Measurements from ENCODE around the gene SLC24A3.

The SLC24A3 gene

GRCh38 chr20:19547547-19547946, 335.1 kb downstream of the SLC24A3 start:
- no peak overlapping the region for H3K4me3 ChIP-seq (ENCODE audit: low read depth, low read length)
- no peak for DNase-seq (ENCODE audit: low read depth)
- in situ Hi-C loops (cut with HindIII; ENCODE audit: low sequenced_read_pairs): no loop called here
- TF ChIP-seq, protein P1, sequence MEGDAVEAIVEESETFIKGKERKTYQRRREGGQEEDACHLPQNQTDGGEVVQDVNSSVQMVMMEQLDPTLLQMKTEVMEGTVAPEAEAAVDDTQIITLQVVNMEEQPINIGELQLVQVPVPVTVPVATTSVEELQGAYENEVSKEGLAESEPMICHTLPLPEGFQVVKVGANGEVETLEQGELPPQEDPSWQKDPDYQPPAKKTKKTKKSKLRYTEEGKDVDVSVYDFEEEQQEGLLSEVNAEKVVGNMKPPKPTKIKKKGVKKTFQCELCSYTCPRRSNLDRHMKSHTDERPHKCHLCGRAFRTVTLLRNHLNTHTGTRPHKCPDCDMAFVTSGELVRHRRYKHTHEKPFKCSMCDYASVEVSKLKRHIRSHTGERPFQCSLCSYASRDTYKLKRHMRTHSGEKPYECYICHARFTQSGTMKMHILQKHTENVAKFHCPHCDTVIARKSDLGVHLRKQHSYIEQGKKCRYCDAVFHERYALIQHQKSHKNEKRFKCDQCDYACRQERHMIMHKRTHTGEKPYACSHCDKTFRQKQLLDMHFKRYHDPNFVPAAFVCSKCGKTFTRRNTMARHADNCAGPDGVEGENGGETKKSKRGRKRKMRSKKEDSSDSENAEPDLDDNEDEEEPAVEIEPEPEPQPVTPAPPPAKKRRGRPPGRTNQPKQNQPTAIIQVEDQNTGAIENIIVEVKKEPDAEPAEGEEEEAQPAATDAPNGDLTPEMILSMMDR (IDR thresholded peaks at IDR 0.05; ENCODE audit: low read depth, low read length, missing control alignments): no peak

DNA sequence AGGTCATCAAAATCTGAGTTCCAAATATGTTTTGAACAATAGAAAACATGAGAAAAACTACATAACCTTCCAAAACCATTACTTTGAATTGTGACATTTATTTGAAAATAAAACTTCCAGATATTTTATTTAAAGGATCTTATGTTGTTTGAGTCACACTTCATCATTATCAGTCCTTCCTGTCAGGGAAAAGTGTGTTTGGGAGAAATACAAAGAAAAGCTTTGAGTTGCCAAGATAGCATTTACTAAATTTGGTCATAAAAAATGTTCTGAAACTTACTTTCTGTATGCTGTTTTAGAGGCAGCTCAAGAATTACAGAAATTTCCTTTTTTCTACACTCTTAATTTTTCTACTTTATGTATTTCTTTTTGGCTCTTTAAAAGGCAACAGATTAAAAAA, 337.5 kb downstream of the SLC24A3 start:
- TF ChIP-seq, protein P1 (IDR thresholded peaks at IDR 0.05; ENCODE audit: low read depth, low read length, missing control alignments): no peak
- no peak for DNase-seq (ENCODE audit: low read depth)
- in situ Hi-C loops (cut with HindIII; ENCODE audit: low sequenced_read_pairs): no loop called here
- no peak overlapping the region for H3K4me3 ChIP-seq (ENCODE audit: low read depth, low read length)

DNA sequence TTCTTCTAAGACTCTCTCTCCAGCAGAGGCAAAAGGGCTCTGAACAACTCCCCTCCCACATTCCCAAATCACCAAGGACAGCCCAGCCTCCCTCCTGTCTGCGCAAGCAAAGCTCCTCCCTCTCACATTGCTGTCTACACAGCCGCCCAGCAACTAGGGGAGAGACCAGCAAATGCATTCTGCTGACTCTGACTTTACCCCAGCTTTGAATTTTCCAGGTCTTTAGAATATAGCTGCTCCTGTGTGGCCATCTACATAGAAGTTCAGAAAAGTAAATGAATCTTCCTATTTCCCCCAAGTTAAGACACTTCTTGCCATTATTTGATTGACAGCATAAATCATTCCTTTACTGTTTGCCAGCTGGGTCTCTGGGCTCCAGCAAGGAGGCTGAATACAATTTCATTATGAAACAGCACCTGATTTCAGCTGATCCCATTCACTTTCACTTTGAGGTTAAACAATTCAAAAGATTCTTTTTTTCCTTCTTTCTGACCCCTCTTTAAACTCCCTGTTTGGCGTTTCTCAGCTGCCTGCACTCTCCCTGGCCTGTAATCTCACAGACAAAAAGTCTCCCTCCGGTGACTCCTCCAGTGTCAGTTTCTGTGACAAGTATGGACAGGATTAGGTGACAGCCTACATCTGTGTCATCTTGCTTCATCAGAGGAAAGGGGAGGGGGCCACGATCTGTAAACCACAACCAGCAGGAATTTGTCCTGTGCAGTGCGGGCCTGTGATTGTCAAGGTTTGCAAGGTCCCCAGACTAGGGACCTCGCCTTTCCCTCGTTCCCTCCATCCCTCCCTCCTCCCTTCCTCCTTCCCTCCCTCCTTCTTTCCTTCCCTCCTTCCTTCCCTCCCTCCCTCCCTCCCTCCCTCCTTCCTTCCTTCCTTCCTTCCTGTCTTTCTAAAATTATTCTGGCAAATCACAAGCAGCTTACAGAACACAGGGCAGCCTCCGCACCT, 340.1 kb downstream of the SLC24A3 start:
- TF ChIP-seq, protein P1 (IDR thresholded peaks at IDR 0.05; ENCODE audit: low read depth, low read length, missing control alignments): no peak
- no peak overlapping the region for H3K4me3 ChIP-seq (ENCODE audit: low read depth, low read length)
- in situ Hi-C loops (cut with HindIII; ENCODE audit: low sequenced_read_pairs): no loop called here
- no peak for DNase-seq (ENCODE audit: low read depth)

DNA sequence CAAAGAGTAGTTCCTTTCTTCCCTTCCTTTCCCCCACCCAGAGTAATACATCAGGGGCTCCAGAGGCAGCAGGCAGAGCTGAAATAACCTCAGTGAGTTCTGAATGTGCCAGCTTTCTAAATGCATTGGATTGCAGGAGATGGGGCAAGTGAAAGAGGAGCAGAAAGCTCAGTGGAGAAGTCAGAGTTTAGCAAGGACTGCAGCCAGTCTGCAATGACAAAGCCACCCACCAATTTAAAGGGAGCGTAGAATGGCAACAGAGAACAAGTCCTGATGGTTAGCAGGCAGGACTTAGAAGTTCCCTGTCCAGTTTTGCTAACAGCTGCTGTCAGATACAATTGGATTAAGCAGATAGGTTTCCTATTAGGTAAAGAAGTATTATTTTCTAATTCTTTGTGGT, 342.2 kb downstream of the SLC24A3 start:
- no peak for DNase-seq (ENCODE audit: low read depth)
- TF ChIP-seq, protein P1 (IDR thresholded peaks at IDR 0.05; ENCODE audit: low read depth, low read length, missing control alignments): no peak
- in situ Hi-C loops (cut with HindIII; ENCODE audit: low sequenced_read_pairs): no loop called here
- H3K4me3 ChIP-seq (ENCODE audit: low read depth, low read length): no peak overlapping the region

DNA sequence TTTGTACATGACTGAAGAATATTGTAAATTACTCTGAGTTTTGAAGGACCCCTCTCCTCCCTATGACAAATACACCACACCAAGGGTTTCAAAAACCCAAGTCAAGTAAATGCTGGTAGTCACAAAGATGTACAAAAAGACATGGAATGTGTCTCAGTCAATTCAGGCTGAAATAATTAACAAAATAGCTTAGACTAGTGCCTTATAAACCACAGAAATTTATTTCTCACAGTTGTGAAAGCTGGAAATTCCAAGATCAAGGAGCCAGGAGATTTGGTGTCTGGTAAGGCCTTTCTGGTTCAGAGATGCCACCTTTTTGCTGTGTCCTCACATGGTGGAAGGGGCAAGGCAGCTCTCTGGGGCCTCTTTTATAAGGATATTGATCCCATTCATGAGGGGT, 343.3 kb downstream of the SLC24A3 start:
- H3K4me3 ChIP-seq (ENCODE audit: low read depth, low read length): no peak overlapping the region
- TF ChIP-seq, protein P1 (IDR thresholded peaks at IDR 0.05; ENCODE audit: low read depth, low read length, missing control alignments): no peak
- no peak for DNase-seq (ENCODE audit: low read depth)
- in situ Hi-C loops (cut with HindIII; ENCODE audit: low sequenced_read_pairs): no loop called here

DNA sequence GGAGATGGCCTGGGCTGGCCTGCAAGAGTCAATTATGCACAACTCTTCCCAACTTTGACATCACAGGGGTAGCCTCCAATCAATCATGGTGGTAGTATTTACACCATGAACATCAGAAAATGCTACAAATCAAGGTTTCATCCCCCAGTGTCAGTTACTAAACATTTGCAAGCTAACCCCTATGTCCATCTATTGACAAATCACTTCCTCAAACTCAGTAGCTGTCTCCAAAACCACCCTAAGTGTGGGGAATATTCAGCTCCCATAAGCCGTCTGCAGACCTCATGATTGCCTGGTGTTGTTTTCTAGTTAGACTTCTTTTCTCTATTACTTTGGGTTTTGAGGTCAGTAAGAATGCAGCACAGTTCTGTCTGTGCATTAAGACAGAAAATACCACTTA, 344.8 kb downstream of the SLC24A3 start:
- H3K4me3 ChIP-seq (ENCODE audit: low read depth, low read length): no peak overlapping the region
- in situ Hi-C loops (cut with HindIII; ENCODE audit: low sequenced_read_pairs): no loop called here
- TF ChIP-seq, protein P1 (IDR thresholded peaks at IDR 0.05; ENCODE audit: low read depth, low read length, missing control alignments): no peak
- no peak for DNase-seq (ENCODE audit: low read depth)
